Measurements from ENCODE around the gene FANCC. TPM values are rescaled to one million over a fixed set of nuclear protein-coding genes. Genes with fewer than 3 reads are reported as not detected.

The FANCC gene
- total RNA-seq, 2 donors from 2014 or later, result 4.9 to 21.2 TPM

GRCh38 chr9:95120781-95121370, 196.6 kb downstream of the FANCC start:
- TF ChIP-seq POLR2A (IDR thresholded peaks at IDR 0.05) (no peak), CTCF (IDR thresholded peaks at IDR 0.05) (no peak), POLR2AphosphoS5 (IDR thresholded peaks at IDR 0.05) (no peak)
- Histone ChIP-seq H3K4me3 (no peak overlapping the region), H3K4me1 (replicated peaks) (peaks cover 21% of the 10 kb centered on the region), H3K27ac (peak overlapping the region in 1 of 2 donors; percentile 3), H3K9me3 (no peaks in the 10 kb centered on the region), H3K27me3 (replicated peaks; ENCODE audit: insufficient read depth) (no peaks in the 10 kb centered on the region), H3K36me3 (no peaks in the 10 kb centered on the region)
- DNase-seq (ENCODE audit: low spot score), result no peak
- intact Hi-C loops (cut with DNase I), result loop anchor here (10.0 kb wide), 1 partner anchor 76 kb away; no protein-coding TSS in a partner anchor

- WGBS, result 69% methylated on average over 4 of the region's 4 CpGs
- H3K4me1 ChIP-seq (replicated peaks), result peaks cover 16% of the 10 kb centered on the region
- TF ChIP-seq CTCF (IDR thresholded peaks at IDR 0.05), result no peak
- no peak for TF ChIP-seq POLR2A (IDR thresholded peaks at IDR 0.05)
- no peak for TF ChIP-seq POLR2AphosphoS5 (IDR thresholded peaks at IDR 0.05)
These were observed 198.9 kb downstream of the FANCC start for GRCh38 chr9:95118596-95118995.

DNA sequence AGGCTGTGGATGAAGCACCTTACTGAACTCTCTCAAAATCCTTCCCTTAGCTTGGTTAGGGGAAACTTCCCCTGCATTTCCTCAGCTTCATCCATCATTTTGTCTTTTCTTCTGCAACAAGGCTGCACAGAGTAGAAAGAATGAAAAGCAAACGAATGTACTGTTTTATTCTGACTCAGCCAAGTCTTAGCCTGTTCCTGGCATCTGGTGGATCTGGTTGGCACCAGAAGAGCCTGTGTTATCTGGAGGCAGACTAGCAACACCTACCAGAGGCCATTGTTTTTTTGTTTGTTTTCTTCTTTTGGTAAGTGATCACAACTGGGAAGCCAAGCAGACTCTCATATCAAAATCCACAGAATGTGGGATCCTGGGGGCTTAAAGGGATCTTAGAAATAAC, 200.7 kb downstream of the FANCC start:
- Histone ChIP-seq H3K27ac (peak overlapping the region; percentile 45 to 63), H3K9me3 (no peaks in the 10 kb centered on the region), H3K4me1 (replicated peaks) (peaks cover 16% of the 10 kb centered on the region), H3K36me3 (no peaks in the 10 kb centered on the region), H3K4me3 (no peak overlapping the region), H3K27me3 (replicated peaks; ENCODE audit: insufficient read depth) (no peaks in the 10 kb centered on the region)
- TF ChIP-seq POLR2A (IDR thresholded peaks at IDR 0.05) (no peak), POLR2AphosphoS5 (IDR thresholded peaks at IDR 0.05) (no peak), CTCF (IDR thresholded peaks at IDR 0.05) (no peak)
- 12% methylated on average over 1 of the region's 1 CpG for WGBS
- DNase-seq (ENCODE audit: low spot score), result no peak
- intact Hi-C loops (cut with DNase I), result no loop called here

More at GRCh38 chr9:95118596-95118995, 198.9 kb downstream of the FANCC start:
- no peaks in the 10 kb centered on the region for H3K27me3 ChIP-seq (replicated peaks; ENCODE audit: insufficient read depth)
- no peaks in the 10 kb centered on the region for H3K9me3 ChIP-seq
- intact Hi-C loops (cut with DNase I), result no loop called here
- H3K36me3 ChIP-seq, result no peaks in the 10 kb centered on the region
- DNase-seq (ENCODE audit: low spot score), result no peak
- no peak overlapping the region for H3K27ac ChIP-seq
- no peak overlapping the region for H3K4me3 ChIP-seq

DNA sequence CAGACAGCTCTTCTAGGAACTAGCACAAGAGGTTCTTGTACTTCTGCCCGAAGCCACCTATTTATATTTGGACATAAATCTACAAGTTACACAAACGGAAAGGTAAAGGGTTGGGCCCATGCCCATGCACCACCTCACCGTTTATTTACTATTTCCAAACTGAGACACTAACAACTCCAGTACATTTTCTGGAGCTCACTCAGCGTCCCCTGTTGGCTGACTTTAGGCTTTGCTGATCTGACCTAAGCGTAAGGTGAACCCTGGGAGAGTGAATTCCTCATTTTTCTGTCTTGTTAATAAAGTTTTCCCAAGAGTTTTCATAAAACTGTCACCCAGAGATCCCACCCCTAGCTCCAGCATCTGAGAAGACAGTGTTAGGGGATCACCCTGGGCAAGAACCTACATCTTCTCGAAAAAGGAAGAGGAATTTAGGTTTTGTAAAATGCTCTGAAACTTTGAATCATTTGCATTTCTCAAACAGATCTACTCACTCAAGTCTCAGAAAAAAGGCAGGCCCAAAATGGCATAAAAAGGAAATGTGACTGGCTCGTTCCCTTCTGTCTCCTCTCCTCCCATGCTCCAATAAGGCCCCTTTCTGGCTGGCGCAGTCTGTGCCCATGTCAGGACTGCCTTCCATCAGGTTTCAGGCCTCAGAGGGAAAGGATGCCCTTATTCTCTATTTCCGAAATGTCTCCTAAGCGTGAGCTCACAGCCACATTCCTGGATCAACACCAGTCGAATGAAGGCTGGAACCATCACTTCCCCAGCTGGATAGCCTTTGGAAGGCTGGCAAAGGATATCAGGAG, 201.3 kb downstream of the FANCC start:
- DNase-seq (ENCODE audit: low spot score), result peak; percentile 90
- Histone ChIP-seq H3K9me3 (no peaks in the 10 kb centered on the region), H3K36me3 (no peaks in the 10 kb centered on the region), H3K27ac (peak overlapping the region; percentile 45 to 63), H3K27me3 (replicated peaks; ENCODE audit: insufficient read depth) (no peaks in the 10 kb centered on the region), H3K4me3 (no peak overlapping the region), H3K4me1 (replicated peaks) (peaks cover 16% of the 10 kb centered on the region)
- intact Hi-C loops (cut with DNase I), result no loop called here
- 44% methylated on average over 11 of the region's 11 CpGs for WGBS
- TF ChIP-seq POLR2AphosphoS5 (IDR thresholded peaks at IDR 0.05) (peak; percentile 88), CTCF (IDR thresholded peaks at IDR 0.05) (peak; percentile 17 to 82 (median 78)), POLR2A (IDR thresholded peaks at IDR 0.05) (no peak)
